NCI-H2171 (cell line): Measurements from ENCODE around the gene RABL3.
"Not testable (repeated sequence)": the region's sequence is repeated elsewhere in the genome, so short reads cannot be mapped to it uniquely, and the experiment has no call there.

ENCODE experiments used
- DNase-seq: peaks from one replicate; lab custom pipeline; 2025; lab: John Stamatoyannopoulos, UW

Gene RABL3

DNA sequence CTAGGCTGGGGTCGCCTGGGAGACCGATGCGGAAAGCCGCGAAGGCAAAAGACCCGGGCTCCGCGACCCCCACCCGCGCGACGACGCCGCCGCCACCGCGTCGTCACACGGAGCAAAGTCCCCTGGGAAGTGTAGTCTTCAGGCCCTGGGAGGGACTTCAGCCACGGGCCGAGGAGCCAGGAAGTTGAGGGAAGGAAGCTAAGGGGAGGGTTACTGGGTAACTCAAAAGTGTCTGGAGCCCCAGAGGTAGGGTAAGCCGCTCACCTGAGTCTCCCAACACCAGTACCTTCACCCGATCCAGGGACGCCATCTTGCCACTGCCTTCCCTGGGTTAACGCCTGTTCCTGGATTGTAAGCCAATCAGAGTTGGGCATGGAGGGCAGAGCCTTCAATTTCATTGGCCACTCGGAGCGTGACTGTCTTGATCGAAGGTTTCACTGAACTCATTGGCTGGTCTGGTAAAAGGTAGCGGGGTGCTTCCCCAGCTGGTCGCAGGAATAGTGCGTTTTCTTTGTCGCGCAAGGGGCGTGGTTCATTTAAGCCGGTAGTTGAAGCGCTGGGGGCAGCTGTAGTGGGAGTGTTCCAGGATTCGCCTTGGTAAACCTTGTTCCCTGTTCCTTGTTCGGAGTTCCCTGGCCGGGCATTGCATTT is at the start of gene RABL3, which contains the start of gene GTF2E1:
RABL3 (minus strand) TSS at position 319 of the 651 bp plus-strand sequence; CDS start at position 310, 9 bp downstream.
GTF2E1 (plus strand) TSS at position 547 of the 651 bp plus-strand sequence. CDS start 7,809 bp downstream, outside the sequence.
- DNase-seq: peak; percentile 98

GRCh38 chr3:120791913-120792312 is 49.6 kb upstream of the RABL3 start:
- no peak for DNase-seq

DNA sequence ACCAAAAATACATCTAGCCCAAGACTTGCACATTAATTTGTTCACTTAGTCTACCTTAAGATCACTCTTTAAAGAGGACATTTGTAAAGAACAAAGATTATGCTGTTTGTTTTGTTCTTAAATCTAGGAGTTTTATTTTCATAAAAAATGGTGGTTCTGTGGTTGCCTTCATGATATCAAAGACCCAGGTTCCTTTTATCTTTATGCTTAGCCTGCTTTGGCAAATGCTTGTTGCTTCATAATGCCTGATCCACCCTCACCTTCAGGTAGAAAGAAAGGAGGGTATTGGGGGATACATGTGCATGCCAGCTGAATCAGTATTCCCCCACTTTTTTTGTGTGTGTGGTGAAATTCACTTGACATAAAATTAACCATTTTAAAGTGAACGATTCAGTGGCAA is 48.7 kb upstream of the RABL3 start:
- no peak for DNase-seq

GRCh38 chr3:120785832-120786231 is 43.5 kb upstream of the RABL3 start:
- not testable (repeated sequence) for DNase-seq

DNA sequence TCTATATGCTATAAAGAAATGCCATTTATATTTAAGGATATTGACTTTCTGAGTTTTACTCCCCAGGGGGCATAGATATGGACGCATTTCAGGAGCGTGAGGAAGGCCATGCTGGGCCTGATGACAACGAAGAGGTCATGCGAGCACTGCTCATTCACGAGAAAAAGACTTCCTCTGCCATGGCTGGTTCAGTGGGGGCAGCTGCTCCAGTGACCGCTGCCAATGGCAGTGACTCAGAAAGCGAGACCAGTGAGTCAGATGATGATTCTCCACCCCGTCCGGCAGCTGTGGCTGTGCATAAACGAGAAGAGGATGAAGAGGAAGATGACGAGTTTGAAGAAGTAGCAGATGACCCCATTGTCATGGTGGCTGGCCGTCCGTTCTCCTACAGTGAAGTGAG is 38.7 kb upstream of the RABL3 start:
- no peak for DNase-seq

- DNase-seq: no peak
These were observed 36.5 kb upstream of the RABL3 start for GRCh38 chr3:120778776-120779175.

DNA sequence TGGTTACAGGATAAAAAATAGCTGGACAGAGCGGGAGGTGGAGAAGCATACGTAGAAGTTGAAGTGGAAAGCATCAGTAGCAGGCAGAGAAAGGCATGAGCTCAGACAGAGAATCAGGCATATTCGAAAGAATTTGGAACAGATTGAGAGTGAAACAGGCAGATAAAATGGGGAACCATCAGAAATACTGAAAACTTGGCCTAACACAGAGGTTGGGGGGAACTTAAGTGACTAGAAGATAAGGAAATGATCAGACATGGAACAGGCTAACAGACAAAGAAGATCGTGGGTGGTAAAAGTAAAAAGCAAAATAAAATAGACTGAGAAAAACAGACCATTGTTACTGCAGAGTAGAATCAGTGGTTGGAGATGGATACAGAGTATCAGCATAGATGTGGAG is 33.1 kb upstream of the RABL3 start:
- DNase-seq: no peak

DNA sequence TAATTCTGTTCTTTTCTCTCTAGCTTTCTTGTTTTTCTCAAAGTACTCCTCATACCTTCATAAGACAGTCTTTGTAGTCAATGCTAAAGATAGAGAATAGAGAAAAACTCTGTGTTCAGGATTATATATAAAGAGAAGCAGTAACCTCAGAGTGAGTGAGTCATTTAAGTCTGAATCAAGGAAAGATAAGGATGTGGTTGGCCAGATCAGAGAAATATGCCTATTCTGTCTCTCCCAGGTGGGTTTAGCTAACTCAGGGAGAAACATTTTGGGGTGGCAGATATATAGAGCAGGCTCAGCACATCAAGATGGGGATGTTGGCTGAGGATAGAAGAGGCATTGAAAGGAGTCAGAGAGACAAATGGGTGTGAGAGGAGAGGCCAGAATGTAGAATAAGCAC is 31.6 kb upstream of the RABL3 start:
- no peak for DNase-seq

GRCh38 chr3:120772081-120772480 is 29.8 kb upstream of the RABL3 start:
- DNase-seq: no peak

DNA sequence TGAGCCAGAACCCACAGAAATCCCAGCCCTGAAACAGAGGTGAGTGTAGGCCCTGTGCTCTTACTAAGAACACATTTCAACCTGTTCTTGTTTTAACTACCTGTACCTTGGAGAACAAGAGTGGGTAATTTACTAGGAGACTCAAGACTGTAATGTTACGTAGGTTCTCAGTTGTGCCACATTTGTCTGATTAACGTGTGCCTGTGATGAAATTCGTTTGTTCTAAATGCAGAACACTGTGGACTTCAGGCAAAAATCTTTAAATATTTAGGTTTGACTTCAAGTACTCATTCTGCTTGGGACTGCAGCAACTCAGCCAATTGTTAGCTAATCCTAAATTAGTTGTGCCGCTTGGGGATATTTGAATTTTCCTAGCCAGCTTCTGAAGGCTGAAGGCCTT is 28.6 kb upstream of the RABL3 start:
- DNase-seq: no peak

- DNase-seq: no peak
These were observed 27.1 kb upstream of the RABL3 start for GRCh38 chr3:120769436-120769835.

DNA sequence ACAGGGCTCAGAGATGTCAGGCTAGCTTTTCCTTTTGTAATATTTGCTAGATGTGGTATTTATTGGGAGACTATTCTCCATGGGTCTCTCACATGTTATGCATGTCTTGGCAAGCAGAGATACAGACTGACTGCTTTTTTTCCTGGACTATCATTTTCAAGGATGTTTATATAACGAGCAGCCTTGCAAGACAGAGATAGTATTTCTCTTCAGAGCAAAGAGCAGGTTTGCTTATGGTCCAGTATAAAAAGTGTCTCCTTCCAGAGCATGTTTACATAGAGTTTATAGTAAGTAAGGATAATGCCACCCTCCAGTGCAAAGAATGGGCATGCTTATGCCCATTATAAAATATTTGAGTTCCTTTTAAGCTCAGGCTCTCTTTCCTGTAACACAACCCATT is 24.8 kb upstream of the RABL3 start:
- DNase-seq: no peak

GRCh38 chr3:120766576-120766975 is 24.3 kb upstream of the RABL3 start:
- no peak for DNase-seq

DNA sequence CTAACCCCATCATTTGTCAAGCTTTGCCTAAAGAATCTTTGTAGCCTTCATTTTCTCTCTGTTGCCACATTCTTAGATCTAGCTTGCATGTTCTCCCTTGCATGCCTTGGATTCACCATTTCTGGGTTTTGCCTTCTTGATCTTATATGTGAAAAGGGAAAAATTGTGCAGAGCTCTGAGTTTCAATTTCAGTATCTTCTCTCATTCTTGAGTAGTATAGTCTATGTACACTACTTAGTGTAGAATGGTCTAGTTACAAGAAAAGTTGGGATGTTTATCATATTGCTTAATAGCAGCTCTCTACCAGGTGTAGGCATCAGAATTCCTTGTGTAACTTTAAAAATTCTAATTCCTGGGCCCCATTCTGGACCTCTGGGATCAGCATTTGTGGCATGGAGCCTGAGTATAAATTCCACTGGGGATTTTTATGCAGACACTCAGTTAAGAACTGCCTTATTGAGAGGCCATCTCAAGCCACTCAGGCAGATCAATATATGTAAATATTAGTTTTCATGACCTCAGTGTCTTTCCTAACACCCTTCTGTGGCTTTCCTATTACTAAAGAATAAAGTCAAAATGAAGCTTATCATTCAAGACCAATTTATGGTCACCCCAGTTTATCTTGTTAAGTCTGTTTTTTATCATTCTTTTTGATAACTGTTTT is 23.6 kb upstream of the RABL3 start:
- no peak for DNase-seq

- no peak for DNase-seq
These were observed 21.9 kb upstream of the RABL3 start for GRCh38 chr3:120764206-120764605.

GRCh38 chr3:120763601-120764000 is 21.3 kb upstream of the RABL3 start:
- DNase-seq: no peak

DNA sequence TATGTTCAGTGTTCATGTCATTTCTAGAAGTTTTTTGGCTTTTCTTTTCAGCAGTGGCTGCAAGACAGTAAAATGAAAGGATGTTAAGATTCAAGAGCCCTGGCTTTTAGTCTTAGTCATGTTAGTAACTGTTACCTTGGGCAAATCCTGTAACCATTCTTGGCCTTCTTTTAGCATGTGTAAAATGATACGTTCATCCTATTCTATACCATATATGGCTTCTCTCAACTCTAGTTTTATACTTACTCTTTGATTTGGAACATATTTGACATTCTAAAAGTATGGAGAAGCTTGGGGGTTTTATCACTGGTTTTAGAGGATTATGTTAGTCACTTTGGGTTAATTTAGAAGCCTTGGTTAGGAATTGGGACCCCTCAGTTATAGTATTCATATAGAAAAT is 20.3 kb upstream of the RABL3 start:
- DNase-seq: no peak

DNA sequence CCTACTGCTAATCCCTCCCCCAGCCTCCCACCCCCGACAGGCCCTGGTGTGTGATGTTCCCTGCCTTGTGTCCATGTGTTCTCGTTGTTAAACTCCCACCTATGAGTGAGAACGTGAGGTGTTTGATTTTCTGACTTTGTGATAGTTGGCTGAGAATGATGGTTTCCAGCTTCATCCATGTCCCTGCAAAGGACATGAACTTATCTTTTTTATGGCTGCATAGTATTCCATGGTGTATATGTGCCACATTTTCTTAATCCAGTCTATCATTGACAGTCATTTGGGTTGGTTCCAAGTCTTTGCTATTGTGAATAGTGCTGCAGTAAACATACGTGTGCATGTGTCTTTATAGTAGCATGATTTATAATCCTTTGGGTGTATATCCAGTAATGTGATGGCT is 16.2 kb upstream of the RABL3 start:
- not testable (repeated sequence) for DNase-seq

DNA sequence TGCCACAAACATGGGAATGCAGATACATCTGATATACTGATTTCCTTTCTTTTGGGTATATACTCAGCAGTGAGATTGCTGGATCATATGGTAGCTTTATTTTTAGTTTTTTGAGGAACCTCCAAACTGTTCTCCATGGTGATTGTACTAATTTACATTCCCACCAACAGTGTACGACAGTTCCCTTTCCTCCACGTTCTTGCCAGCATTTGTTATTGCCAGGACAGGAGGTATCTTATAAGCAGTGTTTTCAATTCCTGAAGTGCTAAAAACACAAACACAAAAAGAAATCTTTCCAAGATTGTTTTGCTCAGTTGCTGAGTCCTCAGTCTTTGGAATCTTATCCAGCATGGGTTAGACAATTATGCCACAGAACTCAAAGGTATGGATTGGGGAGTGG is 13.7 kb upstream of the RABL3 start:
- DNase-seq: no peak

DNA sequence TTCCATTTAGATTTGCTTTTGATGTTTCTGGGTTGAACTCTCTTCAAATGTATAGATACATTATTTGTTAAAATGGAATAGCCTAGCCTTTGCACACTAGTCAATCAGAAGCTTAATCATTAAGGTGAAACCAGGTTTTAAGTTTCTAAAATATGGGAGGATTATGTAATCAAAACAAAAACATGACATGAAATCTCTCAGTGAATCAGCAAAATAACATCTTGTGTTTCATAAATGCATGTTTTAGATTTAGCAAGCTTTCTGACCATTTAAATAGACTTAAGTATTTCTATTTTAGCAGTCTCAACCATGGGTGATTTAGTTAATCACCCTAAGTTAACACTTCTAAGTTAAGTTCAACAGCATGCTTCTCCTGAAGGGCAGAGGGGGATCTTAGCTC is 11.5 kb upstream of the RABL3 start:
- DNase-seq: no peak

GRCh38 chr3:120752865-120753264 is 10.5 kb upstream of the RABL3 start:
- no peak for DNase-seq

- DNase-seq: no peak
These were observed 9.9 kb upstream of the RABL3 start for GRCh38 chr3:120752230-120752629.

DNA sequence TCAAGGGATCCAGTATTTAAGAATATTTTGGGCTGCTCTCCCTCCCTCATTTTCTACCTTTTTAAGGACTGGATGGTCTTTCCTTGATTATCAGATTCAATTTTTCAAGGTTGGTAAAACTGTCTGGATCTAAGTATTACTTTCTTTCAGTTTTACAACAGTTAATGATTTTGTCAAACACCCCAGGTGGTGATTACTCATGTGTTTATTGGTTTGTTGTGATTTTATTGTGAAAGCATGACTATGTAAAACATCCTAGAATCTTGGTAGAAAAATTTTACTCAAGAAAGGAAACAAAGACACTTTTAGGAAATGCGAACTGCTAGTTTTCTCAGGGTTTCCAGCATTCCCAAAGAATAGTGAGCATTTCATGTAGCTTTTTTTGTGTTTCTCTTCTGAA is 7.5 kb upstream of the RABL3 start:
- DNase-seq: no peak

DNA sequence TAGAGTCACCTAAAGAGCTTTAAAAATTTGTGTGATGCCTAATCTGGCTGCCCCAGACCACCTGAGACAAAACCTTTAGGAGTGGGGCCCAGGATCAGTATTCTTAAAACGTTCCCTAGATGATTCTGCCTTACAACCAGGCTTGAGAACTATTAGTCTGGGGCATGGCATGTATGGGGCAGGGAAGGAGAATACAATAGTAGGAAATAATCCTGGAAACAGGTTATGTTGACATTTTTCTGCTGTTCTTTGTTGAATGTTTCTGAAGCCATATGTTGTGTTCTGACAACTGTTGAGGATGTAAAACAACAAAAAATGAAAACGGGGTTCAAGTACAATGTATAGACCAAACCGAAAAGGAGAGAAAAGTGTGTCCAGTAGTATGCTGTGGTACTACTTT is 3.1 kb upstream of the RABL3 start:
- DNase-seq: no peak
